HEK293T (cell line): Measurements from ENCODE around the gene SRGAP2C.

Experiments used
- ELF4 ChIP-seq: fragments of 450-650 bp; IDR thresholded peaks from 2 replicates; pipeline ENCODE4 v1.6.1; 2017; ENCODE audit warnings: antibody characterized with exemption
- FOXA1 ChIP-seq: fragments of 450-650 bp; IDR thresholded peaks from 2 replicates; pipeline ENCODE4 v1.6.1; 2016; ENCODE audit warnings: mild to moderate bottlenecking
- SP1 ChIP-seq: fragments of 450-650 bp; IDR thresholded peaks from 2 replicates; pipeline ENCODE4 v1.6.1; 2017
- SUZ12 ChIP-seq: fragments of 450-650 bp; IDR thresholded peaks from 2 replicates; pipeline ENCODE4 v1.6.1; 2016; ENCODE audit warnings: mild to moderate bottlenecking
- ZNF384 ChIP-seq: fragments of 450-650 bp; IDR thresholded peaks from 2 replicates; pipeline ENCODE4 v1.6.1; 2016
- TF ChIP-seq, protein P1 (sequence below): fragments of 450-650 bp; IDR thresholded peaks from 2 replicates; pipeline ENCODE4 v1.6.1; 2016

DNA sequence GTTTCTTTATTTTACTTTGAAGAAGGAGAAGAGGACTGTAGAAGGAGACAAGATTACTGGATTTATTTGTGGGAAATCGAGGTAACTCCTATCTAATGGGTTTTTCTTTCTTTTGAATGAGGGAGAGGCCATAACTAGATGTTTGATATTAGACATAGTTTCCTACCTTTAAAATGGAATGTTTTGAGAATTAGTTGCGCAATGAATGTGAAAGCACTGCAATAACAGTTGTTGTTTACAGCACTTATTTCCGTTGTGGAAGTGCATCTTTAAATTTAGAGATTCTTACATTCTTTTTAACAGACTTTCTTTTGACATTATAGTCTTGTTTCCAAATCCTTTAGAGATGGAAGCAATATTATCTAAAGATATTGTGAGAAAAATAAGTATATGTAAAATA, 229.0 kb downstream of the SRGAP2C start:
- no peak for TF ChIP-seq SP1
- TF ChIP-seq, protein P1, sequence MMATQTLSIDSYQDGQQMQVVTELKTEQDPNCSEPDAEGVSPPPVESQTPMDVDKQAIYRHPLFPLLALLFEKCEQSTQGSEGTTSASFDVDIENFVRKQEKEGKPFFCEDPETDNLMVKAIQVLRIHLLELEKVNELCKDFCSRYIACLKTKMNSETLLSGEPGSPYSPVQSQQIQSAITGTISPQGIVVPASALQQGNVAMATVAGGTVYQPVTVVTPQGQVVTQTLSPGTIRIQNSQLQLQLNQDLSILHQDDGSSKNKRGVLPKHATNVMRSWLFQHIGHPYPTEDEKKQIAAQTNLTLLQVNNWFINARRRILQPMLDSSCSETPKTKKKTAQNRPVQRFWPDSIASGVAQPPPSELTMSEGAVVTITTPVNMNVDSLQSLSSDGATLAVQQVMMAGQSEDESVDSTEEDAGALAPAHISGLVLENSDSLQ: no peak
- TF ChIP-seq SUZ12: no peak
- TF ChIP-seq ELF4: no peak
- TF ChIP-seq ZNF384: no peak
- TF ChIP-seq FOXA1: no peak
